B cell (primary cell): Measurements from ENCODE around the gene ANTXR1. TPM values are rescaled to one million over a fixed set of nuclear protein-coding genes. Genes with fewer than 3 reads are reported as not detected.

Experiments used
- ATAC-seq: fragments of 200-7000 bp; cut with Tn5 transposase; one replicate; pipeline ENCODE4 v1.10.0; 2021; ENCODE audit warnings: low read depth, mild to moderate bottlenecking, moderate number of reproducible peaks, moderate library complexity
- CTCF ChIA-PET: fragments of 350-600 bp; sonication (Branson Sonifier 250); formaldehyde crosslinking; loops from one replicate; lab custom pipeline; 2021; ENCODE audit warnings: antibody characterized with exemption, inconsistent platforms; lab: Charles Lee
- POLR2A ChIA-PET: fragments of 350-600 bp; sonication (Branson Sonifier 250); formaldehyde crosslinking; loops from one replicate; lab custom pipeline; 2021; ENCODE audit warnings: antibody characterized with exemption; lab: Charles Lee
- DNase-seq: peaks from one replicate; pipeline ENCODE4 v3.0.0; 2013
- H2AFZ ChIP-seq: 2 replicates; pipeline ENCODE4 v1.6.1; 2012; ENCODE audit warnings: mild to moderate bottlenecking, low read depth, low read length; ENCODE audit not compliant: insufficient read depth, poor library complexity, severe bottlenecking
- H3K27ac ChIP-seq, 2 donors: 1 replicate in 1 of 2; 2 replicates in 1 of 2; pipeline ENCODE4 v1.5.1; 2012 to 2013; ENCODE audit warnings: low read length in 2 of 2, mild to moderate bottlenecking in 2 of 2, moderate library complexity in 1 of 2
- H3K27me3 ChIP-seq, 4 experiments: fragments of 200-600 bp in 1 of 4; sonication (generic) in 1 of 4; replicated peaks in 1 of 4; 1 replicate in 2 of 4; 2 replicates in 2 of 4; pipeline versions ENCODE4 v1.6.1 to v1.7.0; 2013 to 2016; ENCODE audit warnings: low read length in 3 of 4, mild to moderate bottlenecking in 2 of 4, mixed read lengths in 1 of 4, moderate library complexity in 1 of 4; ENCODE audit not compliant: insufficient read depth in 4 of 4, control insufficient read depth in 3 of 4; ENCODE audit errors: control extremely low read depth in 1 of 4
- H3K36me3 ChIP-seq, 2 experiments: replicated peaks in 1 of 2; 1 replicate in 1 of 2; 2 replicates in 1 of 2; pipeline versions ENCODE4 v1.6.1 to v1.7.1; 2013; ENCODE audit warnings: low read length in 1 of 2; ENCODE audit not compliant: insufficient read depth in 2 of 2, control insufficient read depth in 1 of 2; ENCODE audit errors: control extremely low read depth in 1 of 2, extremely low read depth in 1 of 2
- H3K4me1 ChIP-seq, 2 donors: fragments of 200-600 bp in 1 of 2; sonication (generic) in 1 of 2; 1 replicate in 1 of 2; 2 replicates in 1 of 2; pipeline versions ENCODE4 v1.5.1 to v1.6.1; 2013 to 2017; ENCODE audit warnings: low read length in 2 of 2; ENCODE audit not compliant: control insufficient read depth in 2 of 2, insufficient read depth in 2 of 2
- H3K4me2 ChIP-seq: replicated peaks from 2 replicates; pipeline ENCODE3; 2012; ENCODE audit warnings: mild to moderate bottlenecking, low read depth, low read length; ENCODE audit not compliant: poor library complexity, severe bottlenecking
- H3K4me3 ChIP-seq, 5 experiments: fragments of 200-600 bp in 1 of 5; sonication (generic) in 1 of 5; 1 replicate in 3 of 5; 2 replicates in 2 of 5; pipeline versions ENCODE4 v1.5.1 to v1.7.0; 2011 to 2016; ENCODE audit warnings: low read length in 4 of 5, mild to moderate bottlenecking in 4 of 5, low read depth in 2 of 5, control low read depth in 1 of 5, moderate library complexity in 1 of 5; ENCODE audit not compliant: insufficient read depth in 1 of 5; ENCODE audit errors: control extremely low read depth in 1 of 5, extremely low read depth in 1 of 5
- H3K79me2 ChIP-seq: fragments of 200-600 bp; sonication (generic); one replicate; pipeline ENCODE4 v1.6.0; 2016; ENCODE audit warnings: low read length; ENCODE audit not compliant: control insufficient read depth, insufficient read depth
- H3K9ac ChIP-seq: fragments of 200-600 bp; sonication (generic); 2 replicates; pipeline ENCODE4 v1.6.1; 2017; ENCODE audit warnings: mild to moderate bottlenecking, low read length, moderate library complexity
- H3K9me3 ChIP-seq, 3 donors: one replicate each; pipeline versions ENCODE4 v1.6.1 to v1.7.1; 2013; ENCODE audit warnings: low read length in 2 of 3; ENCODE audit not compliant: control insufficient read depth in 2 of 3, insufficient read depth in 1 of 3; ENCODE audit errors: control extremely low read depth in 1 of 3
- H4K20me1 ChIP-seq: 2 replicates; pipeline ENCODE4 v1.6.0; 2012; ENCODE audit warnings: mild to moderate bottlenecking, low read length; ENCODE audit not compliant: insufficient read depth, control insufficient read depth, poor library complexity, severe bottlenecking
- H3K27ac Mint-ChIP-seq: one replicate; pipeline ENCODE4 v1.8.0; 2021; ENCODE audit warnings: mixed read lengths
- H3K27me3 Mint-ChIP-seq: one replicate; pipeline ENCODE4 v1.8.0; 2021; ENCODE audit warnings: mixed read lengths
- H3K4me1 Mint-ChIP-seq: one replicate; pipeline ENCODE4 v1.8.0; 2021; ENCODE audit warnings: mixed read lengths
- H3K4me3 Mint-ChIP-seq: one replicate; pipeline ENCODE4 v1.8.0; 2021; ENCODE audit warnings: mixed read lengths
- H3K9me3 Mint-ChIP-seq: one replicate; pipeline ENCODE4 v1.8.0; 2022; ENCODE audit warnings: mixed read lengths; ENCODE audit not compliant: insufficient read depth
- CTCF ChIP-seq: fragments of 200-600 bp; IDR thresholded peaks from one replicate; pipeline ENCODE4 v1.8.0; 2022; ENCODE audit warnings: antibody characterized with exemption, mild to moderate bottlenecking
- EZH2 ChIP-seq: IDR thresholded peaks from 2 replicates; pipeline ENCODE4 v1.6.1; 2012; ENCODE audit warnings: borderline replicate concordance, low read depth, mild to moderate bottlenecking, moderate library complexity, low read length; ENCODE audit not compliant: insufficient read depth, poor library complexity, severe bottlenecking
- WGBS: methylation state at CpG from one replicate; pipeline ENCODE4 v1.1.5; 2013; ENCODE audit warnings: missing lambda C conversion rate; ENCODE audit not compliant: insufficient coverage; 5-methylcytosine and 5-hydroxymethylcytosine counted together
- intact Hi-C: fragments of 100-400 bp; cut with micrococcal nuclease; formaldehyde crosslinking; loops from one replicate; pipeline ENCODE4 v1.10.0; 2022
- polyA plus RNA-seq: library from polyadenylated mRNA; depleted of rRNA; stranded (reverse); fragments of >200 nt; gene quantifications from 2 replicates; pipeline ENCODE4 v1.2.3, GENCODE V29; 2012
- total RNA-seq, 2 donors: library from RNA; stranded (reverse); fragments of 120-200 nt in 1 of 2; gene quantifications; 1 replicate in 1 of 2; 2 replicates in 1 of 2; pipeline versions ENCODE4 v1.2.3 to v1.2.4, GENCODE V29; 2013 to 2022

ANTXR1 gene
- total and polyA plus RNA-seq, 2 donors (not counting 1 experiment from before 2014, with no cell fraction given): not detected

GRCh38 chr2:69279211-69279610 is 266.2 kb downstream of the ANTXR1 start:
- POLR2A ChIA-PET: no interaction called here
- Histone ChIP-seq H3K4me1 (no peaks in the 10 kb centered on the region), H3K27me3 (peaks cover 0 to 7% (median 2%) of the 10 kb centered on the region in 4 experiments), H2AFZ (no peak overlapping the region), H3K9me3 (no peaks in the 10 kb centered on the region), H3K4me3 (no peak overlapping the region), H3K36me3 (no peaks in the 10 kb centered on the region), H3K9ac (no peak overlapping the region), H3K79me2 (no peaks in the 10 kb centered on the region), H3K27ac (no peak overlapping the region), H4K20me1 (no peaks in the 10 kb centered on the region), H3K4me2 (no peak overlapping the region)
- no peak overlapping the region for H3K4me3 Mint-ChIP-seq
- TF ChIP-seq CTCF (no peak), EZH2 (no peak)
- no peaks in the 10 kb centered on the region for H3K9me3 Mint-ChIP-seq
- DNase-seq: no peak
- ATAC-seq: no peak
- H3K27me3 Mint-ChIP-seq: peaks cover 9% of the 10 kb centered on the region
- H3K4me1 Mint-ChIP-seq: no peaks in the 10 kb centered on the region
- H3K27ac Mint-ChIP-seq: no peak overlapping the region
- intact Hi-C loops: no loop called here
- WGBS: no CpG with 5 or more reads among the region's 2 CpGs
- CTCF ChIA-PET: interaction anchor here (0.7 kb wide), 1 partner anchor 1691 kb away, joined by 4 read pairs; no protein-coding TSS in a partner anchor

- Mint-ChIP-seq H3K4me3 (no peak overlapping the region), H3K27me3 (peaks cover 4% of the 10 kb centered on the region), H3K9me3 (no peaks in the 10 kb centered on the region), H3K27ac (no peak overlapping the region), H3K4me1 (no peaks in the 10 kb centered on the region)
- intact Hi-C loops: no loop called here
- TF ChIP-seq CTCF: no peak
- TF ChIP-seq EZH2: no peak
- Histone ChIP-seq H3K36me3 (no peaks in the 10 kb centered on the region), H3K27ac (no peak overlapping the region), H2AFZ (no peak overlapping the region), H3K9me3 (no peaks in the 10 kb centered on the region), H3K4me2 (no peak overlapping the region), H3K4me3 (no peak overlapping the region), H3K27me3 (peaks cover 0 to 7% (median under 1%) of the 10 kb centered on the region in 4 experiments), H3K4me1 (no peaks in the 10 kb centered on the region), H3K79me2 (no peaks in the 10 kb centered on the region), H3K9ac (no peak overlapping the region), H4K20me1 (no peaks in the 10 kb centered on the region)
- 73% methylated on average over 4 of the region's 9 CpGs for WGBS
- CTCF ChIA-PET: no interaction called here
- ATAC-seq: no peak
- no peak for DNase-seq
- POLR2A ChIA-PET: no interaction called here
Observed at GRCh38 chr2:69279931-69280681, 267.1 kb downstream of the ANTXR1 start.
